Body of pancreas (tissue), 4 donors: Measurements from ENCODE around the gene PPOX. TPM values are rescaled to one million over a fixed set of nuclear protein-coding genes. Genes with fewer than 3 reads are reported as not detected.

Experiments used
- ATAC-seq: fragments of 150-250 bp; one replicate; pipeline ENCODE4 v1.9.1; 2016
- DNase-seq, 4 donors: peaks; one replicate each; pipeline ENCODE4 v3.0.0-alpha.2; 2019
- H3K27ac ChIP-seq, 4 donors: fragments of 200-600 bp; sonication (generic); 1 replicate in 3 of 4; 2 replicates in 1 of 4; pipeline versions ENCODE4 v1.5.1 to v1.6.1; 2016 to 2019; ENCODE audit warnings: mild to moderate bottlenecking in 1 of 4, mixed read lengths in 1 of 4, moderate library complexity in 1 of 4
- H3K27me3 ChIP-seq, 2 donors: fragments of 200-600 bp; sonication (generic); one replicate each; pipeline ENCODE4 v1.6.0; 2016; ENCODE audit warnings: mild to moderate bottlenecking in 1 of 2
- H3K36me3 ChIP-seq, 2 donors: fragments of 200-600 bp; sonication (generic); replicated peaks in 1 of 2; 2 replicates each; pipeline ENCODE4 v1.5.1; 2016; ENCODE audit warnings: low read depth in 2 of 2; ENCODE audit not compliant: insufficient read depth in 1 of 2
- H3K4me1 ChIP-seq: fragments of 200-600 bp; sonication (generic); one replicate; pipeline ENCODE4 v1.6.0; 2016
- H3K4me3 ChIP-seq, 2 donors: fragments of 200-600 bp; sonication (generic); 1 replicate in 1 of 2; 2 replicates in 1 of 2; pipeline ENCODE4 v1.5.1; 2016 to 2019
- H3K9me3 ChIP-seq, 3 donors: fragments of 200-600 bp; sonication (generic); 1 replicate in 2 of 3; 2 replicates in 1 of 3; pipeline ENCODE4 v1.5.1; 2016
- CTCF ChIP-seq, 7 experiments: fragments of 450-650 bp in 4 of 7; fragments of 200-600 bp in 3 of 7; sonication (generic) in 3 of 7; IDR thresholded peaks; one replicate each; pipeline ENCODE4 v1.5.1; 2016 to 2019; ENCODE audit warnings: antibody characterized with exemption in 7 of 7
- POLR2A ChIP-seq, 3 donors: fragments of 450-650 bp; IDR thresholded peaks; one replicate each; pipeline ENCODE4 v1.6.1; 2016; ENCODE audit warnings: antibody characterized with exemption in 3 of 3, mild to moderate bottlenecking in 2 of 3
- WGBS, 2 donors: methylation state at CpG; one replicate each; pipeline ENCODE4 v1.1.5; 2017; 5-methylcytosine and 5-hydroxymethylcytosine counted together
- intact Hi-C: fragments of 100-400 bp; cut with DNase I; formaldehyde crosslinking; loops from one replicate; pipeline ENCODE4 v1.15.1; 2023
- total RNA-seq, 2 donors: library from RNA; depleted of rRNA; stranded (reverse); fragments of >200 nt; gene quantifications; one replicate each; pipeline ENCODE4 v1.1.0, GENCODE V29; 2016

The PPOX gene
- total RNA-seq, 2 donors from 2014 or later = 16.2 to 18.9 TPM

- H3K4me3 ChIP-seq = no peak overlapping the region
- H3K4me1 ChIP-seq = peaks cover 42% of the 10 kb centered on the region
- no peaks in the 10 kb centered on the region for H3K27me3 ChIP-seq
- DNase-seq = no peak
- H3K36me3 ChIP-seq = peaks cover 0 to 3% of the 10 kb centered on the region in 2 donors
- no peak for TF ChIP-seq CTCF (IDR thresholded peaks at IDR 0.05)
- no peaks in the 10 kb centered on the region for H3K9me3 ChIP-seq
- 38 to 54% methylated on average over 1 of the region's 1 CpG for WGBS, 2 donors
- H3K27ac ChIP-seq = no peak overlapping the region
- ATAC-seq = no peak
- intact Hi-C loops = no loop called here
Measured at GRCh38 chr1:161130266-161130665, 36.0 kb upstream of the PPOX start.

GRCh38 chr1:161131523-161132409, 34.5 kb upstream of the PPOX start:
- intact Hi-C loops = no loop called here
- TF ChIP-seq CTCF (IDR thresholded peaks at IDR 0.05) = no peak
- TF ChIP-seq POLR2A (IDR thresholded peaks at IDR 0.05) = no peak
- 1 to 3% methylated on average over 20 to 22 of the region's 22 CpGs for WGBS, 2 donors
- Histone ChIP-seq H3K9me3 (no peaks in the 10 kb centered on the region), H3K27me3 (no peaks in the 10 kb centered on the region), H3K4me1 (peaks cover 42% of the 10 kb centered on the region), H3K36me3 (peaks cover 0 to 1% of the 10 kb centered on the region in 2 donors), H3K4me3 (peak overlapping the region; percentile 66 to 91), H3K27ac (peak overlapping the region; percentile 88 to 95 (median 91))
- DNase-seq (no peak), ATAC-seq (no peak)

- no peaks in the 10 kb centered on the region for H3K27me3 ChIP-seq
- DNase-seq (peak; percentile 92 to 97 (median 94)), ATAC-seq (peak; percentile 94)
- peak within 1 kb of the TSS; percentile 66 to 91 for H3K4me3 ChIP-seq
- peaks cover 0 to 1% of the 10 kb centered on the region in 2 donors for H3K36me3 ChIP-seq
- peaks cover 42% of the 10 kb centered on the region for H3K4me1 ChIP-seq
- WGBS, 2 donors = 0 to 1% methylated on average over 26 to 68 of the region's 68 CpGs
- intact Hi-C loops = no loop called here
- no peaks in the 10 kb centered on the region for H3K9me3 ChIP-seq
- H3K27ac ChIP-seq = peak within 1 kb of the TSS; percentile 88 to 95 (median 91)
- TF ChIP-seq POLR2A (IDR thresholded peaks at IDR 0.05) (peak; percentile 38 to 62 (median 53)), CTCF (IDR thresholded peaks at IDR 0.05) (no peak)
Measured at GRCh38 chr1:161132410-161133219, 33.6 kb upstream of the PPOX start, which contains the start of gene DEDD. Gene DEDD (minus strand): TSS chr1:161132667. CDS start chr1:161124462, 8,205 bp downstream.

- no peaks in the 10 kb centered on the region for H3K36me3 ChIP-seq
- no peaks in the 10 kb centered on the region for H3K27me3 ChIP-seq
- no peaks in the 10 kb centered on the region for H3K9me3 ChIP-seq
- peak overlapping the region; percentile 88 to 95 (median 91) for H3K27ac ChIP-seq
- peak overlapping the region; percentile 66 to 91 for H3K4me3 ChIP-seq
- H3K4me1 ChIP-seq = peaks cover 42% of the 10 kb centered on the region
- ATAC-seq = no peak
- no peak for TF ChIP-seq CTCF (IDR thresholded peaks at IDR 0.05)
- TF ChIP-seq POLR2A (IDR thresholded peaks at IDR 0.05) = no peak
- no peak for DNase-seq
- intact Hi-C loops = no loop called here
- 3 to 4% methylated on average over 11 of the region's 11 CpGs for WGBS, 2 donors
Measured at GRCh38 chr1:161133220-161133740, 32.9 kb upstream of the PPOX start.
